Astrocyte (in vitro differentiated cells and primary cell): ENCODE measurements around the gene EGFL8.

Experiments
- EZH2 ChIP-seq: IDR thresholded peaks from 2 replicates; pipeline ENCODE4 v1.6.1; 2012; ENCODE audit warnings: mild to moderate bottlenecking, low read length, inconsistent platforms; ENCODE audit not compliant: insufficient read depth
- TF ChIP-seq, protein P1 (sequence below): IDR thresholded peaks from 2 replicates; pipeline ENCODE4 v1.5.1; 2011; ENCODE audit warnings: low read depth, mild to moderate bottlenecking, inconsistent platforms, low read length, moderate library complexity; ENCODE audit not compliant: insufficient read depth

- TF ChIP-seq, protein P1, sequence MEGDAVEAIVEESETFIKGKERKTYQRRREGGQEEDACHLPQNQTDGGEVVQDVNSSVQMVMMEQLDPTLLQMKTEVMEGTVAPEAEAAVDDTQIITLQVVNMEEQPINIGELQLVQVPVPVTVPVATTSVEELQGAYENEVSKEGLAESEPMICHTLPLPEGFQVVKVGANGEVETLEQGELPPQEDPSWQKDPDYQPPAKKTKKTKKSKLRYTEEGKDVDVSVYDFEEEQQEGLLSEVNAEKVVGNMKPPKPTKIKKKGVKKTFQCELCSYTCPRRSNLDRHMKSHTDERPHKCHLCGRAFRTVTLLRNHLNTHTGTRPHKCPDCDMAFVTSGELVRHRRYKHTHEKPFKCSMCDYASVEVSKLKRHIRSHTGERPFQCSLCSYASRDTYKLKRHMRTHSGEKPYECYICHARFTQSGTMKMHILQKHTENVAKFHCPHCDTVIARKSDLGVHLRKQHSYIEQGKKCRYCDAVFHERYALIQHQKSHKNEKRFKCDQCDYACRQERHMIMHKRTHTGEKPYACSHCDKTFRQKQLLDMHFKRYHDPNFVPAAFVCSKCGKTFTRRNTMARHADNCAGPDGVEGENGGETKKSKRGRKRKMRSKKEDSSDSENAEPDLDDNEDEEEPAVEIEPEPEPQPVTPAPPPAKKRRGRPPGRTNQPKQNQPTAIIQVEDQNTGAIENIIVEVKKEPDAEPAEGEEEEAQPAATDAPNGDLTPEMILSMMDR, result no peak
- TF ChIP-seq EZH2, result no peak
These were observed 48.8 kb upstream of the EGFL8 start for GRCh38 chr6:32115623-32116022.
